LNCAP (cell line): ENCODE measurements around the gene ARAP2.

Source experiments
- TF ChIP-seq, protein P1 (sequence below): fragments of 450-650 bp; IDR thresholded peaks from 2 replicates; pipeline ENCODE4 v1.5.1; 2017; ENCODE audit warnings: mild to moderate bottlenecking

ARAP2 gene

DNA sequence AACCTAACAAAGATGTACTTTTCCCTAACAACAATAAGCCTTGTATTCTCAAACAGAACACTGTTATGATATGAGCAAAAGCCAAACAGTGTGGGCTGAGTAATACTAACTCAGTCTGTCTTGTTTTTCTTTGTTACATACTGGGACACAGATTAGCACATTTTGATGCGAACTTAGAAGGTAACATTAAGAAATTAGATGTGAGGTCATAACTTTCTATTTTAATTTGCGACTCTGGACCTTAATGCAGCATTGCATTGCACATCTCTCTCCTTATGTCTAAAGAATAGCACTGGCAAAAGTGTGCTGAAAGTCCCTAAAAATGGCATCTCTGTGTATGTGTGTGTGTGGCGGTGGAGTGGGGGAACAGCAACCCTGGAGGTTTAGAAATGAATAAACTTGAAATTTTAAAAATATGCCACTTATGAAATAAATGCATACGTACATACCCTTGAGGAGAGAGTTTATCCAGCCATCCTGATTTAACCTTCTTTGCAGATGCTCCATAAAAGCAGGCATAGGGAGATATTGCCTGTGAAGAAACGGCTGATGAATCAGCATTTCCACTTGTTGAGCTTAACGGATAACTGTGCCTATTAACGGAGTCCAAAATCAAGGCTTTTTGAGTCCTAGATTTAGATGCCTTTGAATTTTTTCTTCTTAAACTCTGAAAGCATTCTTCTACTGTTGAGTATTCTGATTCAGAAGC is 34.2 kb downstream of the ARAP2 start:
- TF ChIP-seq, protein P1, sequence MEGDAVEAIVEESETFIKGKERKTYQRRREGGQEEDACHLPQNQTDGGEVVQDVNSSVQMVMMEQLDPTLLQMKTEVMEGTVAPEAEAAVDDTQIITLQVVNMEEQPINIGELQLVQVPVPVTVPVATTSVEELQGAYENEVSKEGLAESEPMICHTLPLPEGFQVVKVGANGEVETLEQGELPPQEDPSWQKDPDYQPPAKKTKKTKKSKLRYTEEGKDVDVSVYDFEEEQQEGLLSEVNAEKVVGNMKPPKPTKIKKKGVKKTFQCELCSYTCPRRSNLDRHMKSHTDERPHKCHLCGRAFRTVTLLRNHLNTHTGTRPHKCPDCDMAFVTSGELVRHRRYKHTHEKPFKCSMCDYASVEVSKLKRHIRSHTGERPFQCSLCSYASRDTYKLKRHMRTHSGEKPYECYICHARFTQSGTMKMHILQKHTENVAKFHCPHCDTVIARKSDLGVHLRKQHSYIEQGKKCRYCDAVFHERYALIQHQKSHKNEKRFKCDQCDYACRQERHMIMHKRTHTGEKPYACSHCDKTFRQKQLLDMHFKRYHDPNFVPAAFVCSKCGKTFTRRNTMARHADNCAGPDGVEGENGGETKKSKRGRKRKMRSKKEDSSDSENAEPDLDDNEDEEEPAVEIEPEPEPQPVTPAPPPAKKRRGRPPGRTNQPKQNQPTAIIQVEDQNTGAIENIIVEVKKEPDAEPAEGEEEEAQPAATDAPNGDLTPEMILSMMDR: no peak

DNA sequence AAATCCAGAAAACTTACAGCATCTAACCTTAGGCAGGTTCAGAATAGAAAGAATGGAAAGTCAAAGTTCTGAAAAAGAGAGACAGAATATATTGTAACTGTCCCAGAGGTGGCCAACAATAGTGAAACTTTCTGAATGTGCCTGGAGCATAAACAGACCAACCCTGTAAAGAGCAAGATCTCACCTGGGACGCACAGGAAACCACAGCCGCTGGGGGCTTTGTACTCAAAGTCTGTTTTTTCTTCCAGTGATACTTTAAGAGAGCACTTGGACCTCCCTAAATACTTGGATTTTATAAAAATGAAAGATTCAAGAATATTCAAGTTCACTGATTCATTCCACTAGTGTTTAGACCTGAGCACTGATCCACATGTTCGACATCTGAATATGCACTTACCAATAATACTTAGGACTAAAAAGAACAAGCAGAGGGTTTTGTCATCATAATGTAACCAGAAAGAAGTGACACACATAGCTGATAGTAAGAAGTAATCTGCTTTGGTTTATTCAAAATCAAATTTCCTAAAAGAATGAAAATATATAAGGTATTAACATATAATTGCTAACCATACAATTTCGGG is 35.3 kb downstream of the ARAP2 start:
- TF ChIP-seq, protein P1: no peak

DNA sequence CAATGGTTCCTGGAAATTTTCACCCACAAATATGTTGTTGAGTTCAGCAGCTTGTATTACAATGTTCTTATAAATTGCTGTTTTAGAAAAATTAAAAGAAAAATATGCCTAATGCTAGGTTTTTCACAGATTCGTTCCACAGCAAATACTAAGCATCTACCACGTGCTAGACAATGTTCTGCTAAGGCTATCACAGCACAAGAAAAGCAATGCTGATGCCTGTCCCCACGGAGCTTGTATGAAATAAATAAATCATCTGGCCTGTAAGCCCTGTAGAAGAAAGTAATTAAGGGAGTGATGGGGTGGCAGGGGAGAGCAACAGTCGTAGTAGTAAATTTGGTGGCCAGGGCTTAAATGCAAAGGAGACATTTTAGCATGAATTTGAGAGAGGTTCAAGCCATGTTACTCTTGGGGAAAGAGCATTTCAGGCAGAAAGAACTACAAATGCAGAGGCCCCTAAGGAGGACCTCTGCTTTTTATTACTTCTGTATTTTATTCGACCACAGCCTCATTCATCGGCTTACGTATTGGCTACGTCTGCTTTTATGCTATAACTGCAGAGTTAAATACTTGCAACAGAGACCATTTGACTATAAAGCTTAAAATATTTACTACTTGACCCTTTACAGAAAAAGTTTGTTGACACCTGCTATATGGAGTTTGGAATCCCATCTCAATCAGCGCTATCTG is 36.3 kb downstream of the ARAP2 start:
- TF ChIP-seq, protein P1: no peak

DNA sequence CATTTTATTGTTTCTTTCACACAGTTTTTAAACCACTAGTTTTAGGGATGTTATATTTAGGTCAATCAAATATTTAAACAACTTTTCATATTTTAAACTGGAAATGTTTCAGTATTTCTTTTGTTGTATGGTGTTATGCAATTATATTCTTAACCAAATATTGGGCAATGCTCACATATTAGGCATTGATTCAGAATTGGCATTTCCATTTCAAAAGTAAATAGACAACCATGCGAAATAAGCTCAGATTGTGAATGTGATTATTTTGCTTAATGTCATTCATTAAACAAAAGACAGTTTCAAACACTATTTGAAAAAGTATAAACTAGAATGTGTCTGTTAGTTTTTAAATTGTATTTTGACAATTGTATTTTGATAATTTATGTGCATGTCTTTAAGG is 36.9 kb downstream of the ARAP2 start:
- TF ChIP-seq, protein P1: no peak

DNA sequence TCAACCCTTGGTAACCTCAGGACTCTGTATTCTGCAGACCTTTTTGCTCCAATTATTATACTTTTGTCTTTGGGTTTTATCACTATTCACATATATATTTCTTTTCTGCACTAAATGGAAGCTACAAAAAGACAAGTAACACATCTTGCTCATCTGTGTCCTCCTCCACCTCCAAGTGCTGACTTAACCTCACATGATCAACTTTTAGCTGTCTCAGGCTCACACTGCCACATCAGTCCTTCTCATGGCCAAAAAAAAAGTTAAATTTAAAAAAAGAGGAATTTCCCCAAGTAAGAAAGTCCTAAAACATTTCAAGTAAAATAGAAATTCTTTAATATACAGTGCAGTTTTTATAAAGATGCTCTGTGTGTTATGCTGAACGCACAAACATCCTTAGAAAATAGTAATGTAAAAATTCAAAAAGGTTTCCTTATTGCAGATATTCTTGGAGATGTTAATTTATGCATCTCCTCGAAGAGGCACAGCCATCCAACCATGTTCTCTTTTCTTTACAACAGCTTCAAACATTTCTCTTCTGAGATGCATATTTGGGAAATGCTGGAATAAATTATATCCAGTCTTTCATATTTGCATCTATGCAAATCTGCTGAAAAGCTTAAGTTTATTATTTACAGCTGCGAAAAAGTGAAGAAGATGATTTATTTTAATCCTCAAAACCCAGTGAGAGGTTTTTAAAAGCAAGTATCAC is 37.6 kb downstream of the ARAP2 start:
- TF ChIP-seq, protein P1: no peak

DNA sequence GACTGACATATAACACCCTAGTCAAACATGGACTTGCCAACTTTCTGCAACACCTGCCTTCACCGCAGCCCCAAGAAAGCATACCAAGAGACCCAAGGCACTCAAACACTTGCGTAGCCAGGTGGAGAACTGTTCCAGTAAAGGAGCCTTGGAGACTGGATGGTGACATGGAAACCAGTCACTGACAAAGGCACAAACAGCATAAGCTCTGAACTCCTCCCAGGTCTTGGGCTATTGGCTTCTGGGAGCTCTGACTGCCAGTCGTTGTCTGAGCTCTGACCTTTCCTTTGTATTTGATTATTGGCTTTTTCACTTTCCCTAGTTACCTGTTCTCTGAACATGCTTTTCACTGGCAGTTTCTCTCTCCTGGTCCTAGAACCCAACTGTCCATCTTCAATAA is 38.3 kb downstream of the ARAP2 start:
- TF ChIP-seq, protein P1: no peak

DNA sequence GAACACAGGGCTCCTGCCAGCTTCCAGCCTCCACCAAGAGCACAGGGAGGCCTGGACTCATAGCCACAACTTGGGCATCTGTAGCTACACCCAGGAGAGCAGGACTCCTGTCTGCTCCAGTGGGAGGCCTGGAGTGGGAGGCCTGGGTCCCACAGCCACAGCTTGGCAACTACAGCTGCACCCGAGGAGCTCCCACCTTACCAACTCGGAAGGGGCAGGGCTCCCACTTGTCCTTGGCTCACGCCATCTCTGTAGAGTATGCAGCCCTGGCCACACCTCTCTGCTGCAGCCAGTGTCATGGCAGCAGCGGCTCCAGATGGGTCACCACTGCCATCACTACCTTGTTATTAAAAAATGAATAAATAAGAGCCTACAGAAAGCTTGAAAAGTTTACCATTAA is 45.5 kb downstream of the ARAP2 start:
- TF ChIP-seq, protein P1: no peak
